Measurements from ENCODE around the gene SLC9A7.

- TF ChIP-seq POLR2A (IDR thresholded peaks at IDR 0.05; ENCODE audit: low read depth, low read length), result no peak
- TF ChIP-seq POLR2AphosphoS5 (IDR thresholded peaks at IDR 0.05; ENCODE audit: low read depth, low read length), result no peak
- no peak for TF ChIP-seq TAF1 (IDR thresholded peaks at IDR 0.05; ENCODE audit: low read depth, low read length)
Observed at GRCh38 chrX:46707274-46707965, 51.5 kb downstream of the SLC9A7 start.

Data from GM12891 (cell line).